Brain microvascular endothelial cell (primary cell): ENCODE data around the gene MCEE.

ENCODE experiments used
- DNase-seq: peaks from one replicate; pipeline ENCODE4 v3.0.0-alpha.2; 2020
- H3K27ac ChIP-seq: fragments of 250-450 bp; sonication (Bioruptor Pico); 2 replicates; pipeline ENCODE4 v1.5.1; 2020; ENCODE audit warnings: mild to moderate bottlenecking, moderate library complexity
- H3K27me3 ChIP-seq: fragments of 250-450 bp; sonication (Bioruptor Pico); replicated peaks from 2 replicates; pipeline ENCODE4 v1.5.1; 2020; ENCODE audit warnings: mild to moderate bottlenecking
- H3K36me3 ChIP-seq: fragments of 250-450 bp; sonication (Bioruptor Pico); replicated peaks from 2 replicates; pipeline ENCODE4 v1.5.1; 2020; ENCODE audit warnings: mild to moderate bottlenecking
- H3K4me3 ChIP-seq: 2 replicates; pipeline ENCODE4 v1.5.1; 2011; ENCODE audit warnings: low read depth, mild to moderate bottlenecking, control low read depth, low read length, moderate library complexity
- CTCF ChIP-seq: IDR thresholded peaks from 2 replicates; pipeline ENCODE4 v1.5.1; 2011; ENCODE audit warnings: low read depth, mild to moderate bottlenecking, moderate library complexity, low read length, control low read depth, inconsistent platforms; ENCODE audit errors: missing control alignments
- in situ Hi-C: cut with HindIII; loops from 2 replicates; pipeline ENCODE4 v1.10.0; 2017; ENCODE audit warnings: low sequenced_read_pairs, low pct_ligation_motif_present

The MCEE gene

GRCh38 chr2:71130905-71131244 is 846 bp upstream of the MCEE start:
- Histone ChIP-seq H3K27ac (peak overlapping the region; percentile 92), H3K36me3 (peaks cover 17% of the 10 kb centered on the region), H3K4me3 (peak overlapping the region; percentile 98), H3K27me3 (no peaks in the 10 kb centered on the region)
- no peak for DNase-seq
- no peak for TF ChIP-seq CTCF
- in situ Hi-C loops = no loop called here

- no peak for TF ChIP-seq CTCF
- peak overlapping the region; percentile 92 for H3K27ac ChIP-seq
- in situ Hi-C loops = no loop called here
- no peaks in the 10 kb centered on the region for H3K27me3 ChIP-seq
- no peak for DNase-seq
- peaks cover 12% of the 10 kb centered on the region for H3K36me3 ChIP-seq
- H3K4me3 ChIP-seq = peak overlapping the region; percentile 98
These were observed 202 bp downstream of the MCEE start for GRCh38 chr2:71129902-71130151.

GRCh38 chr2:71129114-71129901 is 721 bp downstream of the MCEE start:
- Histone ChIP-seq H3K36me3 (peaks cover 7% of the 10 kb centered on the region), H3K27ac (peak overlapping the region; percentile 92), H3K4me3 (peak overlapping the region; percentile 98), H3K27me3 (no peaks in the 10 kb centered on the region)
- no peak for TF ChIP-seq CTCF
- in situ Hi-C loops = no loop called here
- DNase-seq = no peak

- H3K4me3 ChIP-seq = no peak overlapping the region
- in situ Hi-C loops = no loop called here
These were observed 3.1 kb downstream of the MCEE start for GRCh38 chr2:71126957-71127356.

GRCh38 chr2:71125506-71126294 is 4.3 kb downstream of the MCEE start:
- Histone ChIP-seq H3K27me3 (no peaks in the 10 kb centered on the region), H3K4me3 (no peak overlapping the region), H3K27ac (no peak overlapping the region), H3K36me3 (peaks cover 4% of the 10 kb centered on the region)
- in situ Hi-C loops = no loop called here
- no peak for TF ChIP-seq CTCF
- no peak for DNase-seq

More at GRCh38 chr2:71126957-71127356, 3.1 kb downstream of the MCEE start:
- no peak for DNase-seq
- Histone ChIP-seq H3K27me3 (no peaks in the 10 kb centered on the region), H3K36me3 (peaks cover 4% of the 10 kb centered on the region), H3K27ac (no peak overlapping the region)
- no peak for TF ChIP-seq CTCF
